HCT116 (cell line): ENCODE data around the gene FCRL6.

ENCODE experiments used
- CEBPB ChIP-seq: IDR thresholded peaks from 2 replicates; pipeline ENCODE4 v1.6.1; 2012; ENCODE audit warnings: low read depth
- EZH2 ChIP-seq: fragments of 200-600 bp; sonication (generic); IDR thresholded peaks from 2 replicates; pipeline ENCODE4 v1.6.1; 2017; ENCODE audit warnings: antibody characterized with exemption, mixed run types
- EZH2phosphoT487 ChIP-seq: fragments of 200-600 bp; IDR thresholded peaks from 2 replicates; pipeline ENCODE4 v1.6.1; 2018; ENCODE audit warnings: antibody characterized with exemption, borderline replicate concordance
- JUND ChIP-seq: IDR thresholded peaks from 2 replicates; pipeline ENCODE4 v1.6.1; 2012
- POLR2A ChIP-seq: IDR thresholded peaks from 2 replicates; pipeline ENCODE4 v1.7.0; 2011; ENCODE audit warnings: borderline replicate concordance; ENCODE audit not compliant: insufficient read depth, insufficient read length; ENCODE audit errors: extremely low read depth
- POLR2AphosphoS5 ChIP-seq: IDR thresholded peaks from 2 replicates; pipeline ENCODE4 v1.6.1; 2011; ENCODE audit warnings: mild to moderate bottlenecking, low read depth, low read length, moderate library complexity
- RAD21 ChIP-seq: IDR thresholded peaks from 2 replicates; pipeline ENCODE4 v1.6.1; 2012; ENCODE audit warnings: low read depth, mild to moderate bottlenecking
- REST ChIP-seq: IDR thresholded peaks from 2 replicates; pipeline ENCODE4 v1.6.1; 2012; ENCODE audit warnings: low read depth
- SIN3A ChIP-seq: IDR thresholded peaks from 2 replicates; pipeline ENCODE4 v1.6.1; 2012; ENCODE audit warnings: low read depth
- SP1 ChIP-seq: IDR thresholded peaks from 2 replicates; pipeline ENCODE4 v1.6.1; 2012; ENCODE audit warnings: low read depth
- TCF7L2 ChIP-seq: IDR thresholded peaks from 2 replicates; pipeline ENCODE4 v1.7.0; 2011; ENCODE audit warnings: borderline replicate concordance, inconsistent platforms; ENCODE audit not compliant: insufficient read depth, insufficient read length; ENCODE audit errors: extremely low read depth
- YY1 ChIP-seq: IDR thresholded peaks from 2 replicates; pipeline ENCODE4 v1.6.1; 2011; ENCODE audit warnings: low read length, low read depth, moderate library complexity, mild to moderate bottlenecking; ENCODE audit not compliant: insufficient replicate concordance; ENCODE audit errors: extremely low read depth
- TF ChIP-seq, protein P1 (sequence below), 3 experiments: fragments of 200-600 bp in 1 of 3; sonication (generic) in 1 of 3; IDR thresholded peaks in 2 of 3; conservative IDR thresholded peaks in 1 of 3; 2 replicates each; pipeline ENCODE4 v1.5.1; 2012 to 2017; ENCODE audit warnings: low read depth in 2 of 3, low read length in 2 of 3, antibody characterized with exemption in 1 of 3, borderline replicate concordance in 1 of 3, control low read depth in 1 of 3, mild to moderate bottlenecking in 1 of 3, mixed read lengths in 1 of 3, mixed run types in 1 of 3, moderate library complexity in 1 of 3; ENCODE audit not compliant: insufficient read depth in 1 of 3
- TF ChIP-seq, protein P2 (sequence below): IDR thresholded peaks from 2 replicates; pipeline ENCODE4 v1.6.1; 2012

DNA sequence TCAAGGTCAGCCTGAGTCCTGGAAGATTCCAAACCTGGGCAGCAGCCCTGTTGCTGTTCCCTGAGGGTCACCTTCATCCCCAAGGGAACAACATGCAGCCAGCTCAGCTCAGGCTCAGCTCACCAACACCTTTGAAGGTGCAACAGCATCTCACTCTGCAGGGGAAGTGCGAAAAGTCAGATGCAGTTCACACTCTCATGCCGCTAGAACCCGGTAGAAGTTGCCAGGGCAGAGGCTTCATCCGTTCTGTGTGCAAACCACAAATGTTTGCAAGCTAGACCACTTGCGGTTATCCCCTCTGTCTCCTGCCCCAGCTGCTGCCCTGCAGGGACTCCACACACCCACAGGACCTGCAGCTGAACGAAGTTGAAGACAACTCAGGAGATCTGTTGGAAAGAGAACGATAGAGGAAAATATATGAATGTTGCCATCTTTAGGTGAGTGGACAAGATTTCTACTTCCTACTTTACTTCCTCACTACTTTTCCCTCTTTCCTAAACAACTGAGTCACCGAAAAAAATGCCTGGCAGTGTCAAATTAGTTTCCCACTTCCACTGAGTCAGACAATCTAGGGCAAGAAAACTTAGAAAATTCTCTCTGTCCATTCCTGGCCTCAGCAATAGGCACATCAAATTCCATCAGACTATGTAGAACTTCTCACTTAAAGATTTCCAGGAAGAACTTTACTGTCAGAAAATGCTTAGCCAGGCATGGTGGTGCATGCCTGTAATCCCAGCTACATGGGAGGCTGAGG, 1.8 kb upstream of the FCRL6 start:
- TF ChIP-seq CEBPB (no peak), RAD21 (no peak), YY1 (no peak), POLR2AphosphoS5 (no peak), JUND (no peak), EZH2 (no peak), TCF7L2 (no peak), SP1 (no peak), EZH2phosphoT487 (no peak), SIN3A (no peak), REST (no peak), POLR2A (no peak)
- TF ChIP-seq, protein P1, sequence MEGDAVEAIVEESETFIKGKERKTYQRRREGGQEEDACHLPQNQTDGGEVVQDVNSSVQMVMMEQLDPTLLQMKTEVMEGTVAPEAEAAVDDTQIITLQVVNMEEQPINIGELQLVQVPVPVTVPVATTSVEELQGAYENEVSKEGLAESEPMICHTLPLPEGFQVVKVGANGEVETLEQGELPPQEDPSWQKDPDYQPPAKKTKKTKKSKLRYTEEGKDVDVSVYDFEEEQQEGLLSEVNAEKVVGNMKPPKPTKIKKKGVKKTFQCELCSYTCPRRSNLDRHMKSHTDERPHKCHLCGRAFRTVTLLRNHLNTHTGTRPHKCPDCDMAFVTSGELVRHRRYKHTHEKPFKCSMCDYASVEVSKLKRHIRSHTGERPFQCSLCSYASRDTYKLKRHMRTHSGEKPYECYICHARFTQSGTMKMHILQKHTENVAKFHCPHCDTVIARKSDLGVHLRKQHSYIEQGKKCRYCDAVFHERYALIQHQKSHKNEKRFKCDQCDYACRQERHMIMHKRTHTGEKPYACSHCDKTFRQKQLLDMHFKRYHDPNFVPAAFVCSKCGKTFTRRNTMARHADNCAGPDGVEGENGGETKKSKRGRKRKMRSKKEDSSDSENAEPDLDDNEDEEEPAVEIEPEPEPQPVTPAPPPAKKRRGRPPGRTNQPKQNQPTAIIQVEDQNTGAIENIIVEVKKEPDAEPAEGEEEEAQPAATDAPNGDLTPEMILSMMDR (IDR thresholded peaks at IDR 0.05 in 2 of 3, conservative IDR thresholded peaks at IDR 0.05 in 1 of 3; ENCODE audit: borderline replicate concordance in 1 of 3, insufficient read depth in 1 of 3, low read depth in 2 of 3, low read length in 2 of 3) = no peak
- TF ChIP-seq, protein P2, sequence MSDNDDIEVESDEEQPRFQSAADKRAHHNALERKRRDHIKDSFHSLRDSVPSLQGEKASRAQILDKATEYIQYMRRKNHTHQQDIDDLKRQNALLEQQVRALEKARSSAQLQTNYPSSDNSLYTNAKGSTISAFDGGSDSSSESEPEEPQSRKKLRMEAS = no peak
